ENCODE results near the gene UFC1.
A peak's percentile ranks its signal among the peaks of the same experiment; 100 is the strongest.

Gene UFC1

GRCh38 chr1:161196521-161197451 lies 43.0 kb downstream of the UFC1 start:
- Histone ChIP-seq H3K4me3 (ENCODE audit: low read depth, low read length) (peak overlapping the region; percentile 36), H3K27ac (peak overlapping the region; percentile 96)

DNA sequence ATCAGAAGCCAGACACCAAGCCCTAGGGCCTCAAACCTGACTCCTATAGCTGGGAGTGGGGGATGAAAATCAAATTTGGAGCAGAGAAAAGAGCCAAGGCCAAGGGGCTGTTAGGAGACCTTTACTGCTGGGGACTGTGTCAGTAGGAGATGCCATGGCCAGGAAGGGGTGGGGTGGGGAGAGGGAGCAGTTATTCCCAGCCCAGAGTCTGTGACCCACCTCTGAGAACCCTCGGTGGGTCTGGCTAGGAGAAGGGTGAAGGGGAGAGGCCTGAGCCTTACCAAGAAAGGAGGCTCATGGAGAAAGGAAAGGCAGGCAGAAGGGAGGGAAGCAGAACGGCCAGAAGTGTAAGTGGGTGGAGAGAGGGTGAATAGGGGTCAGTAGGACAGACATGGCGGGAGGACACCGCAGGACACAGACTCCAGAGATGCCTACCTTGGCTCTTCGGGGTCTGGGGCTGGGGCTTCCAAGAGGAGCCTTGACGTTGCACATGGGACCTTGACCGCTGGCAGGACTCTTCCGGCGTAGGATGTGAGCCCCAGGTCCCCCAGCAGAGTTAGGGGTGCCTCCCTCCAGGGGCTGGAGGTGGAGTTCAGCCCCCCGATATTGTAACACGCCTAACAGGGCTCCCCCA lies 43.9 kb downstream of the UFC1 start:
- DNase-seq = no peak
- Histone ChIP-seq H3K4me3 (ENCODE audit: low read depth, low read length) (peak overlapping the region; percentile 28), H3K27ac (peak overlapping the region; percentile 96)

More at GRCh38 chr1:161196521-161197451, 43.0 kb downstream of the UFC1 start:
- DNase-seq = peak; percentile 98
- H3K27me3 ChIP-seq (ENCODE audit: insufficient read depth, low read depth, severe bottlenecking) = no peaks in the 10 kb centered on the region
- peaks cover 23% of the 10 kb centered on the region for H3K36me3 ChIP-seq
- no peaks in the 10 kb centered on the region for H3K9me3 ChIP-seq (ENCODE audit: severe bottlenecking)
- TF ChIP-seq CTCF (IDR thresholded peaks at IDR 0.05; ENCODE audit: low read depth, low read length) = no peak

DNA sequence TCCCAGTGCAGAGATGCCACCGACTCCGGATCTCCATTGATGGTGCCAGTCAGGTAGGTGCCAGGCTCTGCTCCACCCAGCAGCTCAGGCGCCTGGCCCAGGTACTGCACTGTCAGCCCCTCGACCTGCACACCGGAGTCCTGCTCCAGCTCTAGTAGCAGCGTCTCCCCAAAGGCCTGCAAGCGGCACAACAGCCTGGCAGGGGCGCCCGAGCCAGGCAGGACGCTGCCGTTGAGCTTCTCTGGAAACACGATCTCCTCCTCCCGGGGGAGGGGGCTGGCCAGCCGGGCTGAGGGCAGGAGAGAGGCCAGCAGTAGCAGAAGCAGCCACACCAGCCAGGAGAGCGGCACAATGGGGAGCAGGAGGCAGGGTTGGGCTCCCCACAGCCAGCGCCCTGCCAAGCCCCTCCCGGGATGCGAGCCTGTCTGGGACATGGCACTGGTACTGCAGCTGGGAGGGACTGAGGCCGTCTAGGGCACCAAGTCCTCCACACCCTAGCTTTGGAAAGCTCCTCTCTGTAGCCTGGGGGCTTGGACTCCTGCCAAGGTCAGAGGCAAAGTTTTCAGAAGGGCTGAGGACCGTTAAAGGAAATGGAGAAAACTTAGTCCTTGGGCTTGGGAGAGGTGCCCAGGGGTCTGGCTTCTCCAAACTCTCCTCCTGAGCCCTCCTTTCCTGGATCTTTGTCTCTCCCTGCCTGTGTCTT lies 44.6 kb downstream of the UFC1 start:
- Histone ChIP-seq H3K27me3 (ENCODE audit: insufficient read depth, low read depth, severe bottlenecking) (no peaks in the 10 kb centered on the region), H3K27ac (peak overlapping the region; percentile 96), H3K4me3 (ENCODE audit: low read depth, low read length) (peak overlapping the region; percentile 19), H3K36me3 (peaks cover 10% of the 10 kb centered on the region), H3K9me3 (ENCODE audit: severe bottlenecking) (no peaks in the 10 kb centered on the region)
- peak; percentile 48 for TF ChIP-seq CTCF (IDR thresholded peaks at IDR 0.05; ENCODE audit: low read depth, low read length)
- DNase-seq = peak; percentile 88

More for the DNA sequence above, 43.9 kb downstream of the UFC1 start:
- TF ChIP-seq CTCF (IDR thresholded peaks at IDR 0.05; ENCODE audit: low read depth, low read length) = no peak
- no peaks in the 10 kb centered on the region for H3K9me3 ChIP-seq (ENCODE audit: severe bottlenecking)
- no peaks in the 10 kb centered on the region for H3K27me3 ChIP-seq (ENCODE audit: insufficient read depth, low read depth, severe bottlenecking)
- peaks cover 17% of the 10 kb centered on the region for H3K36me3 ChIP-seq

DNA sequence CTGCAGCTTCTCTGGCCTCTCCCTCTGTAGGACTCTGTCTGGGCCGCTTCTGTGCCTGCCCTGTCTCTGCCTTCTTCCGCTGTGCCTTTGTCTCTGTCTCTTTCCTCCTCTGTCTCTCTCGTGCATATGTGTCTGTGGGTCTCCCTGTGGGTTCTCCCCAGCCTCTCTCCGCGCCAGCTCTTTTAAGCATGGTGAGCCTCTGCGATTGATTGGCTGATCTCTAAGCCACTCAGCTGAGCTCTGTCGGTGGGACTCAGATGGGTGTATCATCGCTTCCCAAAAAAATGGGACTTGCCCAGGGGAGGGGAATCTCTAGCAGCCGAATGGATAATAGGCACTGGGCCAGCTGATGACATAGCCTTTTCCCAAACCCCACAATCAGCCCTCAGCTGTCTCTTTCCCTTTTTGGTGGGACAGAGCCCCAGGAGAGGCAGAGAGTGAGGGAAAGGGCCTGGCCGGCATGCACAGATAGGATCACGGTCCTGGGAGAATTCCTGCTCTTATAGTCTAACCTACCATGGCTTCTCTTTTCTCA lies 45.2 kb downstream of the UFC1 start, which contains the start of gene ADAMTS4:
Gene ADAMTS4 (minus strand): TSS at position 158 of the 535 bp plus-strand sequence. CDS start 427 bp downstream, outside the sequence.
- H3K27ac ChIP-seq = peak within 1 kb of the TSS; percentile 96
- no peak for TF ChIP-seq CTCF (IDR thresholded peaks at IDR 0.05; ENCODE audit: low read depth, low read length)
- H3K36me3 ChIP-seq = peaks cover 14% of the 10 kb centered on the region
- H3K9me3 ChIP-seq (ENCODE audit: severe bottlenecking) = no peaks in the 10 kb centered on the region
- peak within 1 kb of the TSS; percentile 19 for H3K4me3 ChIP-seq (ENCODE audit: low read depth, low read length)
- no peaks in the 10 kb centered on the region for H3K27me3 ChIP-seq (ENCODE audit: insufficient read depth, low read depth, severe bottlenecking)
- peak; percentile 65 for DNase-seq

DNA sequence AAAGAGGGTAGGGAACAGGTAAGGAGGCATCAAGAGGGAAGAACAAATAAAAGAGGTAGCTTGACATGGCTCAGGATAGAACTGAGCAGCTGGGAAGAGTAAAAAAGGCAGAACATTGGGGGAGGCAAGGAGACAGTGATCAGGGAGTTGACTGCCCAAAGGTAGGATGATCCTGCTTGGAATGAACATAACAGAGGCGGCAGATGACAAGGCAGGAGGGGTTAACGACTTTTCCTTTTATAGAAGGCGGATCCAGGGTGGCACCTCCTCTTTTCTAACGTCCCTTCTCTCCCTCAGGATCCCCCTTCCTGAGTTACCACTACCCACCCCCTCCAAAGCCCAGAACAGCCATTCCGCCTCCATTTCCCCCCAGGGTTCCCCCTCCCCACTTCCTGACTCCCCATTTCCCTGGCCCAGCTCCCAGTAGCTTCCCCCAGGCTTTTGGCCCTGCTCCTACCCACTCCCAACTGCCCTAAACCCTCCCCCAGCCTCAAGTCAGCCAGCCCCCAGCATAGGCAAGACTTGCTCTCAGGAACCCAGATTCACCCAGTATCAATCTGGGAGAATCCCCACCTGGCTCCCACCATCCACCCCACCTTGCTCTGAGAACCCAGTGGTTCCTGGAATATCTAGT lies 45.8 kb downstream of the UFC1 start:
- no peak for TF ChIP-seq CTCF (IDR thresholded peaks at IDR 0.05; ENCODE audit: low read depth, low read length)
- no peak for DNase-seq
- H3K36me3 ChIP-seq = peaks cover 19% of the 10 kb centered on the region
- 0 out of 2 replicates have a peak overlapping the region, but pooled peaks have one; percentile 7 for H3K27ac ChIP-seq
- no peaks in the 10 kb centered on the region for H3K9me3 ChIP-seq (ENCODE audit: severe bottlenecking)
- no peak overlapping the region for H3K4me3 ChIP-seq (ENCODE audit: low read depth, low read length)
- no peaks in the 10 kb centered on the region for H3K27me3 ChIP-seq (ENCODE audit: insufficient read depth, low read depth, severe bottlenecking)

Data from WERI-Rb-1 (cell line).